Right atrium auricular region (tissue), 2 donors: Measurements from ENCODE around the gene IL21R. TPM values are rescaled to one million over a fixed set of nuclear protein-coding genes. Genes with fewer than 3 reads are reported as not detected.

Source experiments
- DNase-seq: peaks from one replicate; pipeline ENCODE4 v3.0.0-alpha.2; 2019; ENCODE audit warnings: low spot score
- H3K27ac ChIP-seq, 2 donors: fragments of 200-600 bp; sonication (generic); 1 replicate in 1 of 2; 2 replicates in 1 of 2; pipeline ENCODE4 v1.5.1; 2016 to 2019
- H3K27me3 ChIP-seq, 2 donors: fragments of 200-600 bp; sonication (generic); one replicate each; pipeline versions ENCODE4 v1.5.1 to v1.6.0; 2017 to 2019
- H3K36me3 ChIP-seq: fragments of 200-600 bp; sonication (generic); one replicate; pipeline ENCODE4 v1.5.1; 2016
- H3K4me1 ChIP-seq, 2 donors: fragments of 200-600 bp; sonication (generic); one replicate each; pipeline versions ENCODE4 v1.5.1 to v1.6.0; 2017 to 2019
- H3K4me3 ChIP-seq, 2 donors: fragments of 200-600 bp; sonication (generic); 1 replicate in 1 of 2; 2 replicates in 1 of 2; pipeline ENCODE4 v1.5.1; 2017 to 2019; ENCODE audit warnings: mild to moderate bottlenecking in 1 of 2, moderate library complexity in 1 of 2
- H3K9me3 ChIP-seq, 2 donors: fragments of 200-600 bp; sonication (generic); one replicate each; pipeline ENCODE4 v1.5.1; 2019
- total RNA-seq, 2 donors: library from RNA; depleted of rRNA; stranded (reverse); fragments of >200 nt; gene quantifications; one replicate each; pipeline ENCODE4 v1.1.0, GENCODE V29; 2016
- TF ChIP-seq, protein P1 (sequence below), 2 donors: fragments of 200-600 bp; sonication (generic); IDR thresholded peaks; one replicate each; pipeline ENCODE4 v1.5.1; 2019; ENCODE audit warnings: antibody characterized with exemption in 2 of 2

The IL21R gene
- total RNA-seq, 2 donors from 2014 or later: 0.07 to 1.3 TPM

- H3K4me1 ChIP-seq: no peaks in the 10 kb centered on the region
- no peak overlapping the region for H3K27ac ChIP-seq
- peak; percentile 36 for DNase-seq
- H3K4me3 ChIP-seq: no peak overlapping the region
- no peaks in the 10 kb centered on the region for H3K27me3 ChIP-seq
- peaks cover 0 to 3% of the 10 kb centered on the region in 2 donors for H3K9me3 ChIP-seq
- no peaks in the 10 kb centered on the region for H3K36me3 ChIP-seq
- TF ChIP-seq, protein P1, sequence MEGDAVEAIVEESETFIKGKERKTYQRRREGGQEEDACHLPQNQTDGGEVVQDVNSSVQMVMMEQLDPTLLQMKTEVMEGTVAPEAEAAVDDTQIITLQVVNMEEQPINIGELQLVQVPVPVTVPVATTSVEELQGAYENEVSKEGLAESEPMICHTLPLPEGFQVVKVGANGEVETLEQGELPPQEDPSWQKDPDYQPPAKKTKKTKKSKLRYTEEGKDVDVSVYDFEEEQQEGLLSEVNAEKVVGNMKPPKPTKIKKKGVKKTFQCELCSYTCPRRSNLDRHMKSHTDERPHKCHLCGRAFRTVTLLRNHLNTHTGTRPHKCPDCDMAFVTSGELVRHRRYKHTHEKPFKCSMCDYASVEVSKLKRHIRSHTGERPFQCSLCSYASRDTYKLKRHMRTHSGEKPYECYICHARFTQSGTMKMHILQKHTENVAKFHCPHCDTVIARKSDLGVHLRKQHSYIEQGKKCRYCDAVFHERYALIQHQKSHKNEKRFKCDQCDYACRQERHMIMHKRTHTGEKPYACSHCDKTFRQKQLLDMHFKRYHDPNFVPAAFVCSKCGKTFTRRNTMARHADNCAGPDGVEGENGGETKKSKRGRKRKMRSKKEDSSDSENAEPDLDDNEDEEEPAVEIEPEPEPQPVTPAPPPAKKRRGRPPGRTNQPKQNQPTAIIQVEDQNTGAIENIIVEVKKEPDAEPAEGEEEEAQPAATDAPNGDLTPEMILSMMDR (IDR thresholded peaks at IDR 0.05): no peak
Observed at GRCh38 chr16:27428026-27428785, 26.2 kb downstream of the IL21R start.

GRCh38 chr16:27429330-27429871 lies 27.4 kb downstream of the IL21R start:
- H3K27me3 ChIP-seq: no peaks in the 10 kb centered on the region
- peak; percentile 16 for DNase-seq
- H3K36me3 ChIP-seq: no peaks in the 10 kb centered on the region
- TF ChIP-seq, protein P1 (IDR thresholded peaks at IDR 0.05): no peak
- H3K9me3 ChIP-seq: no peaks in the 10 kb centered on the region
- H3K4me1 ChIP-seq: no peaks in the 10 kb centered on the region
- no peak overlapping the region for H3K4me3 ChIP-seq
- H3K27ac ChIP-seq: no peak overlapping the region

DNA sequence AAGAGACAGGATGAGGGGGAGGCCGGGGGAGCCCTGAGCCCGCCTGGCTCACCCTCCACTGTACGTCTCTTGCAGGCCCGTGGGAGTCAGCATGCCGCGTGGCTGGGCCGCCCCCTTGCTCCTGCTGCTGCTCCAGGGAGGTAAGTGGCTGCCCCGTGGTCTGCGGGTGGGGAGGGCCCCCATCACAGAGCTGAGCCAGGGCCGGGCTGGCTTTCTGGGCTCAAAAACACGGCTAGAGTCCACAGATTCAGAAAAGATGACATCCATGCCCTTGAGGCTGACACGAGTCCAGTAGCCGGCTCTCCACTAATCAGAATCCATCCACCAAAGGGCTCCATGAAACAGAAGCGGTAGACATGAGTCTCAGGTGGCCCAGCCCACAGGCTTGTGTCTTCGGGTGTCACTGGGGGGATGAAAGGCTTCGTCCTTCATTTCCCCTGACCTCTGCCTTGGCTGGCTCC lies 28.0 kb downstream of the IL21R start:
- Histone ChIP-seq H3K36me3 (no peaks in the 10 kb centered on the region), H3K27ac (no peak overlapping the region), H3K4me3 (no peak overlapping the region), H3K9me3 (no peaks in the 10 kb centered on the region), H3K27me3 (no peaks in the 10 kb centered on the region), H3K4me1 (no peaks in the 10 kb centered on the region)
- TF ChIP-seq, protein P1 (IDR thresholded peaks at IDR 0.05): no peak
- DNase-seq: peak; percentile 43

GRCh38 chr16:27430512-27430911 lies 28.5 kb downstream of the IL21R start:
- no peaks in the 10 kb centered on the region for H3K9me3 ChIP-seq
- TF ChIP-seq, protein P1 (IDR thresholded peaks at IDR 0.05): no peak
- DNase-seq: peak; percentile 18
- no peaks in the 10 kb centered on the region for H3K36me3 ChIP-seq
- H3K4me3 ChIP-seq: no peak overlapping the region
- H3K4me1 ChIP-seq: no peaks in the 10 kb centered on the region
- no peak overlapping the region for H3K27ac ChIP-seq
- H3K27me3 ChIP-seq: no peaks in the 10 kb centered on the region

DNA sequence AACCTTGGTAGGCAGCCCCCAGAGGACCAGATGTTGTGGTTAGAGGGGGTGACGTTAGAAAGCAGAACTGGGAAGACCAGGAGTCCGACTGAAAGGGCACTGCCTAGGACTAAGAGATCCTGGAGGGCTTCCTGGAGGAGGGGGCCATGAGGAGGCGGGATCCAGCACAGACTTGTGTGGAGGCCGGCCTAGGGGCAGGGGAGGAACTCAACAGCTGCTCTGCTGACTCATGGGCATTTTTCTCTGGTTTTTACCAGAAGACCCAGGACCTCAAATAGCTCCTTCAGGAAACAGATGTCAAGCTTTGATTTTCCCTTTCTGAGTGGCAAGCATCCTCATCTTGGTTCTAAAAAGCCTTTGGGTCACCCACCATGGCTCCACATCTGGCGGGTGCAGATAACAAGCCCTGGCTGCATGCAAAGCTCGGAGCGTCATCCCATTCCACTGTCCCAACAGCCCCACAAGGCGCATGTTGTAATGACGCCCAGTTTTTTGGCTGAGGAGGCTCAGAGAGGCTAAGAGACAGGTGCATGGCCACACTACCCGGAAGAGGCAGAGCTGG lies 29.0 kb downstream of the IL21R start:
- no peaks in the 10 kb centered on the region for H3K36me3 ChIP-seq
- H3K27ac ChIP-seq: no peak overlapping the region
- no peaks in the 10 kb centered on the region for H3K4me1 ChIP-seq
- no peaks in the 10 kb centered on the region for H3K27me3 ChIP-seq
- no peaks in the 10 kb centered on the region for H3K9me3 ChIP-seq
- no peak overlapping the region for H3K4me3 ChIP-seq
- DNase-seq: peak; percentile 13
- TF ChIP-seq, protein P1 (IDR thresholded peaks at IDR 0.05): no peak
